B cell (primary cell): ENCODE results near the gene ZNHIT1. TPM values are rescaled to one million over a fixed set of nuclear protein-coding genes. Genes with fewer than 3 reads are reported as not detected.

ENCODE experiments used
- ATAC-seq: fragments of 200-7000 bp; cut with Tn5 transposase; one replicate; pipeline ENCODE4 v1.10.0; 2021; ENCODE audit warnings: low read depth, mild to moderate bottlenecking, moderate number of reproducible peaks, moderate library complexity
- CTCF ChIA-PET: fragments of 350-600 bp; sonication (Branson Sonifier 250); formaldehyde crosslinking; loops from one replicate; lab custom pipeline; 2021; ENCODE audit warnings: antibody characterized with exemption, inconsistent platforms; lab: Charles Lee
- POLR2A ChIA-PET: fragments of 350-600 bp; sonication (Branson Sonifier 250); formaldehyde crosslinking; loops from one replicate; lab custom pipeline; 2021; ENCODE audit warnings: antibody characterized with exemption; lab: Charles Lee
- DNase-seq: peaks from one replicate; pipeline ENCODE4 v3.0.0; 2013
- H2AFZ ChIP-seq: 2 replicates; pipeline ENCODE4 v1.6.1; 2012; ENCODE audit warnings: mild to moderate bottlenecking, low read depth, low read length; ENCODE audit not compliant: insufficient read depth, poor library complexity, severe bottlenecking
- H3K27ac ChIP-seq, 2 donors: 1 replicate in 1 of 2; 2 replicates in 1 of 2; pipeline ENCODE4 v1.5.1; 2012 to 2013; ENCODE audit warnings: low read length in 2 of 2, mild to moderate bottlenecking in 2 of 2, moderate library complexity in 1 of 2
- H3K27me3 ChIP-seq, 4 experiments: fragments of 200-600 bp in 1 of 4; sonication (generic) in 1 of 4; replicated peaks in 1 of 4; 1 replicate in 2 of 4; 2 replicates in 2 of 4; pipeline versions ENCODE4 v1.6.1 to v1.7.0; 2013 to 2016; ENCODE audit warnings: low read length in 3 of 4, mild to moderate bottlenecking in 2 of 4, mixed read lengths in 1 of 4, moderate library complexity in 1 of 4; ENCODE audit not compliant: insufficient read depth in 4 of 4, control insufficient read depth in 3 of 4; ENCODE audit errors: control extremely low read depth in 1 of 4
- H3K36me3 ChIP-seq, 2 experiments: replicated peaks in 1 of 2; 1 replicate in 1 of 2; 2 replicates in 1 of 2; pipeline versions ENCODE4 v1.6.1 to v1.7.1; 2013; ENCODE audit warnings: low read length in 1 of 2; ENCODE audit not compliant: insufficient read depth in 2 of 2, control insufficient read depth in 1 of 2; ENCODE audit errors: control extremely low read depth in 1 of 2, extremely low read depth in 1 of 2
- H3K4me1 ChIP-seq, 2 donors: fragments of 200-600 bp in 1 of 2; sonication (generic) in 1 of 2; 1 replicate in 1 of 2; 2 replicates in 1 of 2; pipeline versions ENCODE4 v1.5.1 to v1.6.1; 2013 to 2017; ENCODE audit warnings: low read length in 2 of 2; ENCODE audit not compliant: control insufficient read depth in 2 of 2, insufficient read depth in 2 of 2
- H3K4me2 ChIP-seq: replicated peaks from 2 replicates; pipeline ENCODE3; 2012; ENCODE audit warnings: mild to moderate bottlenecking, low read depth, low read length; ENCODE audit not compliant: poor library complexity, severe bottlenecking
- H3K4me3 ChIP-seq, 5 experiments: fragments of 200-600 bp in 1 of 5; sonication (generic) in 1 of 5; 1 replicate in 3 of 5; 2 replicates in 2 of 5; pipeline versions ENCODE4 v1.5.1 to v1.7.0; 2011 to 2016; ENCODE audit warnings: low read length in 4 of 5, mild to moderate bottlenecking in 4 of 5, low read depth in 2 of 5, control low read depth in 1 of 5, moderate library complexity in 1 of 5; ENCODE audit not compliant: insufficient read depth in 1 of 5; ENCODE audit errors: control extremely low read depth in 1 of 5, extremely low read depth in 1 of 5
- H3K79me2 ChIP-seq: fragments of 200-600 bp; sonication (generic); one replicate; pipeline ENCODE4 v1.6.0; 2016; ENCODE audit warnings: low read length; ENCODE audit not compliant: control insufficient read depth, insufficient read depth
- H3K9ac ChIP-seq: fragments of 200-600 bp; sonication (generic); 2 replicates; pipeline ENCODE4 v1.6.1; 2017; ENCODE audit warnings: mild to moderate bottlenecking, low read length, moderate library complexity
- H3K9me3 ChIP-seq, 3 donors: one replicate each; pipeline versions ENCODE4 v1.6.1 to v1.7.1; 2013; ENCODE audit warnings: low read length in 2 of 3; ENCODE audit not compliant: control insufficient read depth in 2 of 3, insufficient read depth in 1 of 3; ENCODE audit errors: control extremely low read depth in 1 of 3
- H4K20me1 ChIP-seq: 2 replicates; pipeline ENCODE4 v1.6.0; 2012; ENCODE audit warnings: mild to moderate bottlenecking, low read length; ENCODE audit not compliant: insufficient read depth, control insufficient read depth, poor library complexity, severe bottlenecking
- H3K27ac Mint-ChIP-seq: one replicate; pipeline ENCODE4 v1.8.0; 2021; ENCODE audit warnings: mixed read lengths
- H3K27me3 Mint-ChIP-seq: one replicate; pipeline ENCODE4 v1.8.0; 2021; ENCODE audit warnings: mixed read lengths
- H3K4me1 Mint-ChIP-seq: one replicate; pipeline ENCODE4 v1.8.0; 2021; ENCODE audit warnings: mixed read lengths
- H3K4me3 Mint-ChIP-seq: one replicate; pipeline ENCODE4 v1.8.0; 2021; ENCODE audit warnings: mixed read lengths
- H3K9me3 Mint-ChIP-seq: one replicate; pipeline ENCODE4 v1.8.0; 2022; ENCODE audit warnings: mixed read lengths; ENCODE audit not compliant: insufficient read depth
- EZH2 ChIP-seq: IDR thresholded peaks from 2 replicates; pipeline ENCODE4 v1.6.1; 2012; ENCODE audit warnings: borderline replicate concordance, low read depth, mild to moderate bottlenecking, moderate library complexity, low read length; ENCODE audit not compliant: insufficient read depth, poor library complexity, severe bottlenecking
- WGBS: methylation state at CpG from one replicate; pipeline ENCODE4 v1.1.5; 2013; ENCODE audit warnings: missing lambda C conversion rate; ENCODE audit not compliant: insufficient coverage; 5-methylcytosine and 5-hydroxymethylcytosine counted together
- intact Hi-C: fragments of 100-400 bp; cut with micrococcal nuclease; formaldehyde crosslinking; loops from one replicate; pipeline ENCODE4 v1.10.0; 2022
- polyA plus RNA-seq: library from polyadenylated mRNA; depleted of rRNA; stranded (reverse); fragments of >200 nt; gene quantifications from 2 replicates; pipeline ENCODE4 v1.2.3, GENCODE V29; 2012
- total RNA-seq, 2 donors: library from RNA; stranded (reverse); fragments of 120-200 nt in 1 of 2; gene quantifications; 1 replicate in 1 of 2; 2 replicates in 1 of 2; pipeline versions ENCODE4 v1.2.3 to v1.2.4, GENCODE V29; 2013 to 2022
- TF ChIP-seq, protein P1 (sequence below): fragments of 200-600 bp; IDR thresholded peaks from one replicate; pipeline ENCODE4 v1.8.0; 2022; ENCODE audit warnings: antibody characterized with exemption, mild to moderate bottlenecking

Gene ZNHIT1
- total and polyA plus RNA-seq, 2 donors (not counting 1 experiment from before 2014, with no cell fraction given), result 28.5 to 37.3 TPM

DNA sequence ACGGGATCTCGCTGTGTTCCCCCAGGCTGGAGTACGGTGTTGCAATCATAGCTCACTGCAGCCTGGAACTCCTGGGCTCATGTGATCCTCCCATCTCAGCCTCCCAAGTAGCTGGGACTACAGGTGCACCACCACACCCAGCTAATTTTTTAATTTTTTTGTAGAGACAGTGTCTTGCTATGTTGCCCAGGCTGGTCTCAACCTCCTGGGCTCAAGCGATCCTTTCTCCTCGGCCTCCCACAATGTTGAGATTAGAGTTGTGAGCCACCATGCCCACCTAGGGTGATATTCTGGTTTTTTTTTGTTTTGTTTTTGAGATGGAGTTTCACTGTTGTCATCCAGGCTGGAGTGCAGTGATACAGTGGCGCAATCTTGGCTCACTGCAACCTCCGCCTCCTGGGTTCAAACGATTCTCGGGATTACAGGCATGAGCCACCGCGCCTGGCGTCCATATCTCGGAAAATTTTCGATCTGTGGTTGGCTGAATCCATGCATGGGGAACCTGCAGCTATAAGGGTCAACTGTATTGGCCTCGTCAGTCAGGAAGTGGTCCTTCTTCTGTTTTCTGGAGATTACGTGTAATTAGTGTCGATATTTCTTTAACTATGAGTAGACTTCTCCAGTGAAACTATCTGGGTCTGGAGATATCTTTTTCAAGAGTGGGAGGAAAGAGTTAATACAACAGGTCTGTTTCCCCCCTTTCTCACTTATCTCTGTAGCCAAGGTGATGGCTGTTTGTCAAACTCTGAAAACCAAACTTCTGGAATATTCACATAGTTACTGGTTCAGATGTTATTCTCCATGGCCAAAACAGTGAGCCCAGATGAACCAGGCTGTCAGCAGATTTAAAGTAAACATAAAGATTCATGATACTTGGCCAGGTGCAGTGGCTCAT lies 47.9 kb downstream of the ZNHIT1 start:
- Mint-ChIP-seq H3K4me3 (no peak overlapping the region), H3K4me1 (peaks cover 2% of the 10 kb centered on the region), H3K27me3 (peaks cover 19% of the 10 kb centered on the region), H3K27ac (no peak overlapping the region), H3K9me3 (no peaks in the 10 kb centered on the region)
- no peak for DNase-seq
- Histone ChIP-seq H3K9me3 (no peaks in the 10 kb centered on the region), H3K4me3 (no peak overlapping the region), H3K4me1 (no peaks in the 10 kb centered on the region), H3K4me2 (no peak overlapping the region), H3K9ac (no peak overlapping the region), H2AFZ (no peak overlapping the region), H3K27ac (no peak overlapping the region), H3K79me2 (no peaks in the 10 kb centered on the region), H4K20me1 (no peaks in the 10 kb centered on the region), H3K27me3 (peaks cover 0 to 4% (median 2%) of the 10 kb centered on the region in 4 experiments), H3K36me3 (no peaks in the 10 kb centered on the region)
- ChIA-PET CTCF (no interaction called here), POLR2A (no interaction called here)
- 67% methylated on average over 14 of the region's 17 CpGs for WGBS
- no peak for TF ChIP-seq EZH2
- TF ChIP-seq, protein P1, sequence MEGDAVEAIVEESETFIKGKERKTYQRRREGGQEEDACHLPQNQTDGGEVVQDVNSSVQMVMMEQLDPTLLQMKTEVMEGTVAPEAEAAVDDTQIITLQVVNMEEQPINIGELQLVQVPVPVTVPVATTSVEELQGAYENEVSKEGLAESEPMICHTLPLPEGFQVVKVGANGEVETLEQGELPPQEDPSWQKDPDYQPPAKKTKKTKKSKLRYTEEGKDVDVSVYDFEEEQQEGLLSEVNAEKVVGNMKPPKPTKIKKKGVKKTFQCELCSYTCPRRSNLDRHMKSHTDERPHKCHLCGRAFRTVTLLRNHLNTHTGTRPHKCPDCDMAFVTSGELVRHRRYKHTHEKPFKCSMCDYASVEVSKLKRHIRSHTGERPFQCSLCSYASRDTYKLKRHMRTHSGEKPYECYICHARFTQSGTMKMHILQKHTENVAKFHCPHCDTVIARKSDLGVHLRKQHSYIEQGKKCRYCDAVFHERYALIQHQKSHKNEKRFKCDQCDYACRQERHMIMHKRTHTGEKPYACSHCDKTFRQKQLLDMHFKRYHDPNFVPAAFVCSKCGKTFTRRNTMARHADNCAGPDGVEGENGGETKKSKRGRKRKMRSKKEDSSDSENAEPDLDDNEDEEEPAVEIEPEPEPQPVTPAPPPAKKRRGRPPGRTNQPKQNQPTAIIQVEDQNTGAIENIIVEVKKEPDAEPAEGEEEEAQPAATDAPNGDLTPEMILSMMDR, result no peak
- no peak for ATAC-seq
- intact Hi-C loops, result no loop called here

DNA sequence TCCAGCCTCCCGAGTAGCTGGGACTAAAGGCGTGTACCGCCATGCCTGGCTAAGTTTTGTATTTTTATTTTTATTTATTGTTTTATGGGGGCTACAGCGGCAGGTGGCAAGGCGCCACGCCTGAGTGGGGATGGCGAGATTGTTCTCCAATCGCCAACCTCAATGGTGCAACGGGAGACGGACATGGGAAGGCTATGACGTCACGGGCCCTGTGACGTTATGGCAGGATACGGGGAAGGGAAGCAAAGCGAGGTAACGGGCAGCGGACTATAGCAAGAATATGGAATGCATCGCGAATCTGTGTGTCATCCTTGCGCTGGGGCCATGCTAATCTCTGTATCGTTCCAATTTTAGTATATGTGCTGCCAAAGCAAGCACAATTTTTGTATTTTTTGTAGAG lies 51.7 kb downstream of the ZNHIT1 start:
- H3K4me1 Mint-ChIP-seq, result no peaks in the 10 kb centered on the region
- H3K9ac ChIP-seq, result no peak overlapping the region
- H3K9me3 ChIP-seq, result no peaks in the 10 kb centered on the region
- WGBS, result 93% methylated on average over 18 of the region's 21 CpGs
- no peaks in the 10 kb centered on the region for H3K36me3 ChIP-seq
- POLR2A ChIA-PET, result no interaction called here
- CTCF ChIA-PET, result interaction anchor here (0.6 to 2.6 kb wide), 2 partner anchors 13 to 359 kb away, joined by 3 to 10 read pairs; no protein-coding TSS in a partner anchor
- no peaks in the 10 kb centered on the region for H3K9me3 Mint-ChIP-seq
- DNase-seq (no peak), ATAC-seq (no peak)
- no peak overlapping the region for H2AFZ ChIP-seq
- H4K20me1 ChIP-seq, result no peaks in the 10 kb centered on the region
- H3K79me2 ChIP-seq, result no peaks in the 10 kb centered on the region
- H3K27ac ChIP-seq, result no peak overlapping the region
- no peak overlapping the region for H3K4me3 Mint-ChIP-seq
- peaks cover 0 to 3% (median 0%) of the 10 kb centered on the region in 4 experiments for H3K27me3 ChIP-seq
- intact Hi-C loops, result no loop called here
- H3K27ac Mint-ChIP-seq, result no peak overlapping the region
- no peak overlapping the region for H3K4me3 ChIP-seq
- no peaks in the 10 kb centered on the region for H3K4me1 ChIP-seq
- H3K4me2 ChIP-seq, result no peak overlapping the region
- peaks cover 21% of the 10 kb centered on the region for H3K27me3 Mint-ChIP-seq
- no peak for TF ChIP-seq EZH2
- TF ChIP-seq, protein P1, result no peak
